ENCODE measurements around the gene SLC12A4. TPM values are rescaled to one million over a fixed set of nuclear protein-coding genes. Genes with fewer than 3 reads are reported as not detected.

The SLC12A4 gene
- total and polyA plus RNA-seq, 2 of the 13 experiments (the other 11 are each of a cell fraction or from before 2014, with no cell fraction given): 65.1 to 84.3 TPM

GRCh38 chr16:67893743-67894399 lies 74.6 kb downstream of the SLC12A4 start (continued):
- TF ChIP-seq SRSF9 (IDR thresholded peaks at IDR 0.05; ENCODE audit: borderline replicate concordance, insufficient read depth, low read depth, low read length, poor library complexity, severe bottlenecking) (no peak), ZNF687 (CRISPR knock-in tag; IDR thresholded peaks at IDR 0.05) (0 out of 2 replicates have a peak, but pooled peaks have one; percentile 67), ZNF354B (CRISPR knock-in tag; IDR thresholded peaks at IDR 0.05) (0 out of 2 replicates have a peak, but pooled peaks have one; percentile 10), ZBTB40 (IDR thresholded peaks at IDR 0.05) (no peak), ZBTB40 (CRISPR knock-in tag; IDR thresholded peaks at IDR 0.05) (no peak), TEF (CRISPR knock-in tag; IDR thresholded peaks at IDR 0.05) (no peak), ATF2 (CRISPR knock-in tag; IDR thresholded peaks at IDR 0.05) (no peak), MTERF4 (CRISPR knock-in tag; IDR thresholded peaks at IDR 0.05) (no peak)
